ENCODE data around the gene PHF23.

- TF ChIP-seq, protein P1, sequence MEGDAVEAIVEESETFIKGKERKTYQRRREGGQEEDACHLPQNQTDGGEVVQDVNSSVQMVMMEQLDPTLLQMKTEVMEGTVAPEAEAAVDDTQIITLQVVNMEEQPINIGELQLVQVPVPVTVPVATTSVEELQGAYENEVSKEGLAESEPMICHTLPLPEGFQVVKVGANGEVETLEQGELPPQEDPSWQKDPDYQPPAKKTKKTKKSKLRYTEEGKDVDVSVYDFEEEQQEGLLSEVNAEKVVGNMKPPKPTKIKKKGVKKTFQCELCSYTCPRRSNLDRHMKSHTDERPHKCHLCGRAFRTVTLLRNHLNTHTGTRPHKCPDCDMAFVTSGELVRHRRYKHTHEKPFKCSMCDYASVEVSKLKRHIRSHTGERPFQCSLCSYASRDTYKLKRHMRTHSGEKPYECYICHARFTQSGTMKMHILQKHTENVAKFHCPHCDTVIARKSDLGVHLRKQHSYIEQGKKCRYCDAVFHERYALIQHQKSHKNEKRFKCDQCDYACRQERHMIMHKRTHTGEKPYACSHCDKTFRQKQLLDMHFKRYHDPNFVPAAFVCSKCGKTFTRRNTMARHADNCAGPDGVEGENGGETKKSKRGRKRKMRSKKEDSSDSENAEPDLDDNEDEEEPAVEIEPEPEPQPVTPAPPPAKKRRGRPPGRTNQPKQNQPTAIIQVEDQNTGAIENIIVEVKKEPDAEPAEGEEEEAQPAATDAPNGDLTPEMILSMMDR (IDR thresholded peaks at IDR 0.05; ENCODE audit: borderline replicate concordance, extremely low read depth, low read length, poor library complexity, severe bottlenecking) = no peak
- no peak for TF ChIP-seq EZH2 (IDR thresholded peaks at IDR 0.05; ENCODE audit: borderline replicate concordance, low read depth, low read length, severe bottlenecking)
Observed at GRCh38 chr17:7217113-7217987, 21.9 kb downstream of the PHF23 start.

Data from DND-41 (cell line).